Right cardiac atrium (tissue), 5 donors: Measurements from ENCODE around the gene FHOD1. TPM values are rescaled to one million over a fixed set of nuclear protein-coding genes. Genes with fewer than 3 reads are reported as not detected.

Experiments used
- ATAC-seq, 2 donors: fragments of 200-7000 bp; cut with Tn5 transposase; one replicate each; pipeline versions ENCODE4 v1.8.0 to v1.9.1; 2020; ENCODE audit warnings: moderate library complexity in 2 of 2, mild to moderate bottlenecking in 1 of 2
- DNase-seq, 3 donors: peaks; one replicate each; pipeline ENCODE4 v3.0.0-alpha.2; 2020
- H3K27ac ChIP-seq: one replicate; pipeline ENCODE4 v1.5.1; 2013; ENCODE audit warnings: mild to moderate bottlenecking, low read length, control low read depth, moderate library complexity
- H3K27me3 ChIP-seq: one replicate; pipeline ENCODE4 v1.6.1; 2013; ENCODE audit not compliant: control insufficient read depth, insufficient read depth
- H3K4me1 ChIP-seq: one replicate; pipeline ENCODE4 v1.6.1; 2013; ENCODE audit warnings: low read length; ENCODE audit not compliant: control insufficient read depth, insufficient read depth
- H3K4me3 ChIP-seq: one replicate; pipeline ENCODE4 v1.5.1; 2013; ENCODE audit warnings: low read length, control low read depth
- H3K9me3 ChIP-seq: one replicate; pipeline ENCODE4 v1.6.1; 2013; ENCODE audit warnings: low read length; ENCODE audit not compliant: control insufficient read depth
- WGBS: extraction: QIAGEN DNeasy Blood & Tissue Kit; methylation state at CpG from one replicate; pipeline ENCODE4 v1.1.7; 2013; 5-methylcytosine and 5-hydroxymethylcytosine counted together
- intact Hi-C, 4 donors: fragments of 100-400 bp; cut with DNase I; formaldehyde crosslinking; loops; one replicate each; pipeline versions ENCODE4 v1.11.0 to v1.14.0; 2022 to 2023
- polyA plus RNA-seq: library from polyadenylated mRNA; stranded (reverse); fragments of 200-250 nt; gene quantifications from one replicate; pipeline ENCODE4 v1.2.3, GENCODE V29; 2013
- total RNA-seq, 4 donors: library from RNA; stranded (reverse); fragmentation: NEBNext Ultra II Directional; extraction: Animal tissue kit (Norgen Biotek cat#: 25700); gene quantifications; one replicate each; pipeline ENCODE4 v1.2.1, GENCODE V29; 2021
- donor health status: healthy with polysubstance abuse.
- donor health status: DM: no; HTN: yes; CAD: no.
- donor health status: DM: no; HTN: no; CAD: no.
- donor health status: DM: no; HTN: yes; CAD: no; lungs with severe emphysema.
- donor health status: DM: yes; HTN: yes; CAD: no.

FHOD1 gene
- total and polyA plus RNA-seq, 5 donors: 16.9 to 32.1 (median 20.5) TPM

DNA sequence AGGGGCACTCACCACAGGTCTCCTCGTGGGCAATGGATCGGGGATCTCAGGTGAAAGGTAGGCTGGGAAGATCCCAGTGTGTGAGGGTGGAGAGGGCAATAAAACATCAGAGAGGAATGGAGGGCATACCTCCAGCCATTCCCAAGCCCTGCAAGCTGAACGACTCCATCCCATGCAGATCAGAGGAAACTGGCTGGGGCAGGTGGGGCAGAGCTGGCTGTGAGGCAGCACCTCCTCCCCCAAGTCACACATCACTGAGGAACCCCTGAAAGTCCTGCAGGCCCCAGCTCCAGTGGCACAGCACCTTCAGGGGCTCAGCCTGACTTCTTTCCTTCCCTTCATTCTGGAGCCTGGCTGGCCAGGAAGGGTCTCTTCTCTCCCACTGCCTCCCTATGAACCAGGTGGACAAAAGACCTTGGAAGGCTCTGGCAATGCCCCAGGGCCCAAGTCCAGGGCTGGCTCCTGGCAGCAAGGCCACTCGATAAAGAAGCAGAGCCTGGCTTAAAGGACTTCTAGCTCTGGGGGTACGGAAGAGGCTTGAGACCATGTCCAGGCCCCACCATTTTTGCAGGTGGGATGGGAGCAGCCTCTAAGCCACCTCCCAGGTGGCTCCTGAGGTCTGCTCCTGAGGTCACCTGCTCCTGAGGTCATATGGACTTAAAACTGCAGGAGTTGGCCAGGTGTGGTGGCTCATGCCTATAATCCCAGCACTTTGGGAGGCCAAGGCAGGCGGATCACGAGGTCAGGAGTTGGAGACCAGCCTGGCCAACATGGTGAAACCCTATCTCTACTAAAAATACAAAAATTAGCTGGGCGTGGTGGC, 33.9 kb downstream of the FHOD1 start:
- Histone ChIP-seq H3K4me1 (peaks cover 14% of the 10 kb centered on the region), H3K9me3 (no peaks in the 10 kb centered on the region), H3K27ac (no peak overlapping the region), H3K4me3 (no peak overlapping the region), H3K27me3 (no peaks in the 10 kb centered on the region)
- DNase-seq: peak in 1 of 3 donors; percentile 12
- WGBS: 80% methylated on average over 8 of the region's 8 CpGs
- intact Hi-C loops: no loop called here
- no peak for ATAC-seq

DNA sequence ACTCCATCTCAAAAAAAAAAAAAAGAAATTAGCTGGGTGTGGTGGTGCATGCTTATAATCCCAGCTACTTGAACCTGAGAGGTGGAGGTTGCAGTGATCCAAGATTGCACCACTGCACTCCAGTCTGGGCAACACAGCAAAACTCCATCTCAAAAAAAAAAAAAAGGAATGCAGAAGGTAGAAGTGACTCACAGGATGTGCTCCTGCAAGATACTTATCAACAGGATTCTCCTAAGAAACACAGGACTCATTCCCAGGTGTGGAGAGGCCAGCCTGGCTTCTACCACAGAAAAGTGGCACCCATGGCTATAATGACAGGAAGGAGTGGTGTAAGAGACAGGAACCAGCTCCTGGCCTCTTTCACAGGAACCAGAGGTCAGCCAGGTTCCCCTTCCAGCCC, 34.5 kb downstream of the FHOD1 start:
- no peak for ATAC-seq
- H3K27ac ChIP-seq: no peak overlapping the region

DNA sequence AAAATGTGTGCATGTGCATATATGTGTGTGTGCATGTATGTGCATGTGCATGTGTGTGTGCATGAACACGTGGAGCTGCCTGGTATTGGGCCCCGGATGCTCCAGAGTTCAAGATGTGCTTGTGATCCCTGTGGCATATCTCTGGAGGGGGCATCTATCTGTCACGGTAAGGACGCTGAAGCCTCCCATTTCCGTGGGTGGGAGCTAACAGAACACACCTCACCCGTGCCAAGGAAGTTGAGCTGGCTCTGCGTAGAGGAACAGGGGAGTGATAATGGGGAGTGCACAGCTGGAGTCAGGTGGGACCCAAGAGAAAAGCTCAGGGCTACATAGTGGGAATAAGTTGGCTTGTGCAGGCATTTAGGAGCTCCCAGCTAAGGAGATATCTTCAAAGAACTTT, 35.6 kb downstream of the FHOD1 start:
- Histone ChIP-seq H3K9me3 (no peaks in the 10 kb centered on the region), H3K27me3 (no peaks in the 10 kb centered on the region), H3K4me3 (no peak overlapping the region), H3K4me1 (peaks cover 6% of the 10 kb centered on the region), H3K27ac (no peak overlapping the region)
- intact Hi-C loops: no loop called here
- ATAC-seq (no peak), DNase-seq (no peak)
- 62% methylated on average over 7 of the region's 7 CpGs for WGBS

More for the DNA sequence above, 34.5 kb downstream of the FHOD1 start:
- intact Hi-C loops: no loop called here
- Histone ChIP-seq H3K27me3 (no peaks in the 10 kb centered on the region), H3K4me1 (peaks cover 14% of the 10 kb centered on the region), H3K9me3 (no peaks in the 10 kb centered on the region), H3K4me3 (no peak overlapping the region)
- peak in 1 of 3 donors; percentile 0 for DNase-seq

DNA sequence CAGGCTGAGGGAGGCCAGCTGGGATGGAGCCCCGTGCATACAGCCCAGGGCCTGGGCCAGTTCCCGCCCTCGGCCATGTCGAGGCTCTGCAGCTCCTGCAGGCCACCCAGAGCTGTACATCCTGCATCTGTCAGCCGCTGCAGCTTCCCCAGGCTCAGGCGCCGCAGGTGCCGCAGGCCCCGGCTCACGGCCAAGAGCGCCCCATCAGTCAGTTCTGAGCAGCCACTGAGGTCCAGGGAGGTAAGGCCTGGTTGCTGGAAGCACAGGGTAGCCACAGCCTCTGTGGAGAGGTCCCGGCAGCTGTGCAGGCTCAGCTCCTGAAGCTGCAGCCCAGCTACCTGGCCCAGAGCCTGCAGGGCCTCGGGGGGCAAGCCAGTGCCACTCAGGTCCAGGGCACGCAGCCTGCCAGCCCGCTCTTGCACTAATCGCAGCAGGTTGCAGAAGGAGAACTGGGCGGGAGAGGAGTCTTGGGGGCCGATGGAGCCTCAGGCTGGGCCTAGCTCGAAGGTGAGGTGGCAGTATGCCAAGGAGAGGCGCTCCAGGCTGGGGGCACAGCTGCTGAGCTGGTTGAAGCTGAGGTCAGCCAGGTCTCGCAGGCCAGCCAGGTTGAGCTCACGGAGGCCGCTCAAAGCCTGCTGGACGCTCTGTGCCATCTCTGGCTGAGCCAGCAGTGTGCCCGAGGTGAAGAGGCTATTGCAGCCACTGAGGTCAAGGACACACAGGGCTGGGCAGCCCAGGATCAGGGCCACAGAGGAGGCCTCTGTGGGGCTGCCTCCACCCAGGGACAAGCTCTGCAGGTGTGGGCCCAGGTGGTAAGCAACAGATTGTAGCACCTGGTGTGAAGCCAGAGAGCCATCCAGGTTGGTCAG, 37.0 kb downstream of the FHOD1 start:
- H3K4me3 ChIP-seq: no peak overlapping the region
- no peak overlapping the region for H3K27ac ChIP-seq
- WGBS: 88% methylated on average over 25 of the region's 25 CpGs
- intact Hi-C loops: no loop called here
- H3K4me1 ChIP-seq: no peaks in the 10 kb centered on the region
- ATAC-seq (no peak), DNase-seq (peak in 2 of 3 donors; percentile 46 to 50)
- no peaks in the 10 kb centered on the region for H3K9me3 ChIP-seq
- no peaks in the 10 kb centered on the region for H3K27me3 ChIP-seq

DNA sequence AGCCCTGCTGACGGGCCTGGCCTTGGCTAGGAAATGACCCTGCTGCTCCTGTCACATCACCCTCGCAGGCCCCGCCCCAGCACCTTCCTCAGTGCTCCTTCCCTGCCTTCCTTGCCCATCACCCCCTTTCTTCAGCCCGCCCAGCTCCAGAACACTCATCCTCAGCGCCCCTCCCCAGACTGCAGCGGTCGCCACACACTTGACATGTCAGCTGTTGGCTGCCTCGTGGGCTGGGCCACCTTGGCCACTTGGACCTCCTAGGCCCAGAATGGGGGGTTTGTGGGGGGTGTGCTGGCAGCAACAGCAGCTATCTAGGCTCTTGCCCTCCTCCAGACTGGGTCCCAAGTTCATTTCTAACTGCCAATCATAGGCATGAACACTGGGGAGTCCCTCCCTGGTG, 37.7 kb downstream of the FHOD1 start:
- no peak for ATAC-seq
- H3K4me3 ChIP-seq: no peak overlapping the region
- no peaks in the 10 kb centered on the region for H3K9me3 ChIP-seq
- DNase-seq: peak in 2 of 3 donors; percentile 39 to 55
- H3K27me3 ChIP-seq: no peaks in the 10 kb centered on the region
- H3K4me1 ChIP-seq: no peaks in the 10 kb centered on the region
- no peak overlapping the region for H3K27ac ChIP-seq
- intact Hi-C loops: no loop called here
- WGBS: 89% methylated on average over 8 of the region's 8 CpGs

DNA sequence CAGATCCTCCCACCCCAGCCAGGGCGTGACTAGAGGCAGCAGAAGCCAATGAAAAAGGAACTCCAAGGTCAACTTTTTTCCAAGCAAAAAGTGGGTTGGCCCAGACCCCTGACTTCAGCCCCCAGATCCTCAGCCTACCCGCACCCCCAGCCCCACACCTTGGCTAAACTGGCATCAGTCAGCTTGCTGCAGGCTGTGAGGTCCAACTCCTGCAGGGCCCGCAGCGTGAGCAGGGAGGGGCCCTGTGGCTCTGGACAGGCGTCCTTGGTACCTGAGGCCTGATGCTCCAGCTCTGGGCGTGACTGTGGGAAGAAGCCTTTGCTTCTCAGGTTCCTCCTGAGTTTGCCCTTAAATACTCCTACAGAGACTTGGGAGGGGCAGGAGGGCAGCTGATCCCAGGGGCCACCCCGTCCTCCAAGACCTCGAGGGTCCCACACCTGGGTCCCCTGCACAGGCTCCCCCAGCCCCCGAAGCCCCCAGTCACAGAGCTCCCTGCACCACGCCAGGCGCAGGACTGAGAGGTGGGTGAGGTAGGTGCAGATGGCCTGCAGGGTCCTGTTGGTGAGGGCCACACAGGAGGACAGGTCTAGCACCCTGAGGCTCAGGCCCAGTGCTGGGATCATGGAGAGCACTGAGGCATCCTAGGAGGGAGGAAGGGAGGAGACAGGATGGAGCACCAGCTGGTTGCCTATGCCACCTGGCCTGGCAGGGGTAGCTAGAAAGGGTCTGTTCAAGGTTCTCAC, 39.0 kb downstream of the FHOD1 start:
- Histone ChIP-seq H3K9me3 (no peaks in the 10 kb centered on the region), H3K27ac (no peak overlapping the region), H3K4me3 (no peak overlapping the region), H3K4me1 (no peaks in the 10 kb centered on the region), H3K27me3 (no peaks in the 10 kb centered on the region)
- ATAC-seq: no peak
- 94% methylated on average over 11 of the region's 11 CpGs for WGBS
- peak in 2 of 3 donors; percentile 45 to 48 for DNase-seq
- intact Hi-C loops: no loop called here

DNA sequence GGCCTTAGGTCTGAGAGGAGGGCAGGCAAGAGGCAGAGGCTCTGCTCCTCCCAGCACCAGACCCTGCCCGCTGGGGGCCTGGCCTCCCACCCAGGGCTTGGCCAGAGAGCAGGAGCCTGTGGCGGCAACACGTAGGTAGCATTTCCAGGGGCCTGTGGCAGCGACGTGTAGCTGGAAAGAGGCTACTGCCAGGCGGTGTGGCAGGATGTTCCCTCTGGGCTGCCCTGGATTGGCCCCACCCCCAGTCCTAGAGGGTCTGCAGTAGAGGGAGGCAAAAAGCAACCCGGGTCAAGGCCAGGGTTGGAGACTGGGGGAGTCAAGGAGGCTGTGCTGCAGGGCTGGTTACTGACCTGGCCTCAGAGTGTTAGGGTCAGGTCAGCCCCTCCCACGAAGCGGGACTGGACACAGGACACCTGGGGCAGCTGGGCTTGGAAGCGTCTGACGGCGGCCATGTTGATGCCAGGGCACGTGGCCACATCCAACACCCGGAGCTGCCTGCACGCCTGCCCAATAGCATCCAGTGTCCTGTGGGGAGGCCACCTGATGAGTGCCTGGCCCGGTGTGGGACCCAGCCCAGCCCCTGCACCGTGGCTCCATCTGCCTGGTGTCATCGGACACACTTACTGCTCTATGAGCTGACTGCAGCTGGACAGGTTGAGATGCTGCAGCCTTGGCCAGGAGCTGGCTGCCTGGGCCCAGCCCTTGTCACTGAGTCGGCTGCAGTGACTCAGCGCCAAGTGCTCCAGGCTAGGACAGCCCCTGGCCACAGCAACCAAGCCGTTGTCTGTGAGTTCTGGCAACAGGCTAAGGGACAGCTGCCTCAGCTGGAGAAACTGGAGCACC, 39.8 kb downstream of the FHOD1 start:
- WGBS: 74% methylated on average over 21 of the region's 21 CpGs
- DNase-seq: peak in 2 of 3 donors; percentile 51 to 59
- peak in 1 of 2 donors; percentile 7 for ATAC-seq
- Histone ChIP-seq H3K27me3 (no peaks in the 10 kb centered on the region), H3K4me1 (no peaks in the 10 kb centered on the region), H3K9me3 (no peaks in the 10 kb centered on the region), H3K4me3 (no peak overlapping the region), H3K27ac (no peak overlapping the region)
- intact Hi-C loops: no loop called here

DNA sequence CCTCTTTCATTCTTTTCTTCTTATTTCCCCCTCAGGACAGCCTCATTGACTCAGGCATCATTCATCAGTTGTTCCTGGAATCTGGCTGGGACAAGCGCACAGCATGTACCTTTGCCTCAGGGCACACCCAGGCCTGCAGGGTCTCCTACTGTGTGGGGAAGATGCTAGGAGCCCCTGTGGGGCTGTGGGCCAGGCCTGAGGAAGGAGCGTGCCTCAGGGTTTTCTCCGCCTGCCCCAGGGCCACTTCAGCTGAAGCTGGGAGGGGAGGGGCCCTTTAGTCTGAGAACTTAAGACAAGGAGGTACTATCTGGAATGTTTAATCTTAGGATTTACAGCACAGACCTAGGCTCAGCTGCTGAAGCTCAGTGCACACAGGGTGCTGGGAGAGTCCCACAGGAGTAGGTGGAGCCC, 40.4 kb downstream of the FHOD1 start:
- H3K4me3 ChIP-seq: no peak overlapping the region
- no peak overlapping the region for H3K27ac ChIP-seq
- H3K27me3 ChIP-seq: no peaks in the 10 kb centered on the region
- no peaks in the 10 kb centered on the region for H3K4me1 ChIP-seq
- WGBS: 96% methylated on average over 3 of the region's 3 CpGs
- intact Hi-C loops: no loop called here
- DNase-seq: no peak
- ATAC-seq: no peak
- no peaks in the 10 kb centered on the region for H3K9me3 ChIP-seq

DNA sequence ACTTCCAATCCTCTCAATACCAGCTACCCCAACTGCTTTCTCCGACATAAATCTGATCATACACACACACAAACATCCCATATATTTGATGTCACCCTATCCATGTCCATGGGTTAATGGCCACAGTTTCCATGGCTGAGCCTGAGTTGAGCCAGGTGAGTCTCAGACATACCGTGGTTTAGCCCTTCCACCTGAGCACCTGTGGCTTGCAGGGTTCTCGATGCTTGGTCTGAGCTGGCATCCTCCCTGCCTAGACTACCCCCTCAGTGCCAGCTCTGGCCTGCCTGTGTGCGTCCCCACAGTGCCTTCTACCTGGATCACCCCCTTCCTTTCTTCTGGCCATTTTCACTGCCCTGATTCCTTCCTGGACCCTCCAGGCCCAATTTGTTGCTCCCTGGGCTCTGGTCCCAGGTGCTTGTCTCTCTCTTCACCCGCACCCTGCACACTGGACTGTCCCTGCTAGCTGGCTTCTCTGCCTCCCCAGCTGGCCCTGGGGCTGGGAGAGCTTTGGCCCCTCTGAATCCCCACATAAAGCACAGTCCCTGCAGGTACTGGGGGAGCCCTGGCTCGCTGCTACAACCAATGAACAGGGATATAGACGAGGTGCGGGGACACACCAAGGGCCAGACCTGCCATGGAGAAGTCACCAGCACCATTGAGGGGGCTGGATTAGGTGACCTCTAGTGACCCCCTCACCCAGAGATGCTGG, 41.0 kb downstream of the FHOD1 start:
- Histone ChIP-seq H3K4me1 (no peaks in the 10 kb centered on the region), H3K27me3 (no peaks in the 10 kb centered on the region), H3K27ac (no peak overlapping the region), H3K4me3 (no peak overlapping the region), H3K9me3 (no peaks in the 10 kb centered on the region)
- no peak for ATAC-seq
- intact Hi-C loops: no loop called here
- WGBS: 94% methylated on average over 8 of the region's 8 CpGs
- DNase-seq: no peak

DNA sequence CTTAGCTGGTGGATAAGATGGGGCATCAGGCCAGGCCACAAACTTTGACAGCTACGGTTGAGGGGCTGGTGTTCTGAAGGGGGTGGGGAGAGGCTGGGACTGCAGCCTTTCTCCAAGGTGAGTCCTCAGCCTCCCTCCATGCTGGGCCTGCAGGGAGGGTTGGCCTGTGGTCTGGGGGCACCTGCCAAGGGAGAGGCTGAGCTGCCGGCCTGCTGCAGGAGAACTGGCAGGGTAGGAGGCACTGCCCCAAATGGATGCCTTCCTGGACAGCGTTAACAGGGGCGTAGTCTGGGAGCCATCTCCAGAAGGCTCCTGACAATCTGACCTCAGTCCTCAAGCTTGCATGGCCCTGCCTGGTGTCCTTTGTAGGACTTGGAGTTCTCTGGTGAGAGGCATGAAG, 43.2 kb downstream of the FHOD1 start:
- Histone ChIP-seq H3K27me3 (no peaks in the 10 kb centered on the region), H3K9me3 (no peaks in the 10 kb centered on the region), H3K4me3 (no peak overlapping the region), H3K4me1 (no peaks in the 10 kb centered on the region), H3K27ac (no peak overlapping the region)
- intact Hi-C loops: no loop called here
- no peak for DNase-seq
- 74% methylated on average over 4 of the region's 4 CpGs for WGBS
- no peak for ATAC-seq
